OCI-M2 (cell line): ENCODE data around the gene PLAGL2.
A peak's percentile ranks its signal among the peaks of the same experiment; 100 is the strongest.
"Not testable (repeated sequence)": the region's sequence is repeated elsewhere in the genome, so short reads cannot be mapped to it uniquely, and the experiment has no call there.

Experiments used
- DNase-seq: peaks from one replicate; lab custom pipeline; 2025; ENCODE audit not compliant: unreplicated experiment; lab: John Stamatoyannopoulos, UW

The PLAGL2 gene, protein sequence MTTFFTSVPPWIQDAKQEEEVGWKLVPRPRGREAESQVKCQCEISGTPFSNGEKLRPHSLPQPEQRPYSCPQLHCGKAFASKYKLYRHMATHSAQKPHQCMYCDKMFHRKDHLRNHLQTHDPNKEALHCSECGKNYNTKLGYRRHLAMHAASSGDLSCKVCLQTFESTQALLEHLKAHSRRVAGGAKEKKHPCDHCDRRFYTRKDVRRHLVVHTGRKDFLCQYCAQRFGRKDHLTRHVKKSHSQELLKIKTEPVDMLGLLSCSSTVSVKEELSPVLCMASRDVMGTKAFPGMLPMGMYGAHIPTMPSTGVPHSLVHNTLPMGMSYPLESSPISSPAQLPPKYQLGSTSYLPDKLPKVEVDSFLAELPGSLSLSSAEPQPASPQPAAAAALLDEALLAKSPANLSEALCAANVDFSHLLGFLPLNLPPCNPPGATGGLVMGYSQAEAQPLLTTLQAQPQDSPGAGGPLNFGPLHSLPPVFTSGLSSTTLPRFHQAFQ

GRCh38 chr20:32207626-32208498 is at the start of gene PLAGL2, which contains the start of gene POFUT1:
Gene PLAGL2, minus strand, starts transcription at chr20:32207743. Its CDS starts 5,565 bp downstream, at chr20:32202178.
Gene POFUT1, plus strand, starts transcription at chr20:32207880. Its CDS starts 62 bp downstream, at chr20:32207942.
- DNase-seq = peak; percentile 44

DNA sequence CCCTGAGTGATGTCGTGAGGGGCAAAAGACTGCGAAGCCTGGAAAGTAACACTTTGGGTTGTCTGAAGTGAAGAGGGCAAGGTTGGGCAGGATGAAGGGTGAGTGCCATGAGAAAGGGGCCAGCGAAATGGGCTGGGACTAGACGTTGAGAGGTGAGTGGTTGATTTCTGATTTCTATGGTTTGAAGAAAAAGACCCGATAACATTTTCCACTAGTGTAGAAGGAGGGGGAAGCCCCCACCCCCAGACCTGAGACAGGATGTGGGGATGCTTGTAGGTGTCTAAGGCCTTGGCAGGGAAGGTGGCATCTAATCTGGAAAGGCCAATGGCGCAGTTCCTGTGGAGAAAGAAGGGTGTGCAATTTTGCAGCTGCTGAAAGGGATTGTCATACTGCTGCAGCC is 44.6 kb upstream of the PLAGL2 start:
- DNase-seq = no peak

GRCh38 chr20:32251470-32251869 is 43.9 kb upstream of the PLAGL2 start:
- DNase-seq = no peak

DNA sequence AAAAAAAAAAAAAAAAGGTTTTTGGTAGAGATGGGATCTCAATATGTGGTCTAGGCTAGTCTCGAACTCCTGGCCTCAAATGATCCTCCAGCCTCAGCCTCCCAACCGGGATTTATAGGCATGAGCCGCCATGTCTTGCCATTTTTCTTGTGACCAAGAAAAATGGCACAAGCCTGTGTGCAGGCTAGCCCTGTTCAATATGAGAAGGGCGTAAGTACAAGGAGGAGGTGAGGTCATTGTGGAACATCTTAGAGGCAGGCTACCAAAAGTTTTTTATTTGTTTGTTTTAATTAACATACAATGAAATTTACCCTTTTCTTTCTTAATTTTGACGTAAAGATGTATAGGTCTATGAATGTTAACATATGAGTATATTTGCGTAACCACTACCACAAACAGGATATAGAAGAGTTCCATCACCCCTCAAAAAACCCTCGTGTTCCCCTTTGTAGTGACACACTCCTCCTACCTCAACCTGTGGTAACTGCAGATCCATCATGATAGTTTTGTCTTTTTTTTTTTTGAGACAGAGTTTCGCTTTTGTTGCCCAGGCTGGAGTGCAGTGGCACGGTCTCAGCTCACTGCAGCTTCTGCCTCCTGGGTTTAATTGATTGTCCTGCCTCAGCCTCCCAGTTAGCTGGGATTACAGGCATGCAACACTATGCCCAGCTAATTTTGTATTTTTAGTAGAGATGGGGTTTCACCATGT is 41.6 kb upstream of the PLAGL2 start:
- DNase-seq = no peak

- DNase-seq = no peak
Measured at GRCh38 chr20:32248043-32248442, 40.5 kb upstream of the PLAGL2 start.

- DNase-seq = not testable (repeated sequence)
Measured at GRCh38 chr20:32246208-32246607, 38.7 kb upstream of the PLAGL2 start.

DNA sequence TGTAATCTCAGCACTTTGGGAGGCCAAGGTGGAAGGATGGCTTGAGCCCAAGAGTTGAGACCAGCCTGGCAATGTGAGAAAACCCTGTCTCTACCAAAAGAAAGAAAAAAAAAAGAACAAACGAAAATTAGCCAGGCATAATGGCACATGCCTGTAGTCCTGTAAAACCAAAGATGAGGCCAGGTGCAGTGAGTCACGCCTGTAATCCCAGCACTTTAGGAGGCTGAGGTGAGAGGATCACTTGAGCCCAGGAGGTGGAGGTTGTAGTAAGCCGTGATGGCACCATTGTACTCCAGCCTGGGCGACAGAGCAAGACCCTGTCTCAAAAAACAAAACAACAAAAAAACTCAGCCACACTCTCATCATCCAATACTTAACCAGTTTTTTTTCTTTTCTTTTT is 37.4 kb upstream of the PLAGL2 start:
- DNase-seq = no peak

- DNase-seq = no peak
Measured at GRCh38 chr20:32244150-32244823, 36.7 kb upstream of the PLAGL2 start.

- DNase-seq = no peak
Measured at GRCh38 chr20:32241807-32242206, 34.3 kb upstream of the PLAGL2 start.

DNA sequence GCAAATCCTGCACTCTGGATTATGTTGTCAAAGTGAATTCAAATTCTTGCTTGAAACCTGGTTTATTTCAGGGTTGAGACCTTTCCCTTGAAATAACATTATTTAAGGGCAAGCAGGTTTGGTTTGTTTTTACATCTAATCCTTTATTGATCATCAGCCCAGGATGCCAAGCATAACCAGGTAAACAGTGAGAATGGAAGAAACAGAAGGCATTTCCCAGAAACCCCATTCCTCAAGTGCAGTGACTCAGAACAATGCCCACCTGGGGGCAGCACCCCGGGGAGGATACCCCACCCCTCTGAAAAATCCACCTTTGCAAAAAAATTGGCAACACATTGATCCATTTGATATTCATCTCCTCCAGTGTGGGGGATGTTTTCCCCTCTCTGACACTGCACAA is 32.7 kb upstream of the PLAGL2 start:
- DNase-seq = no peak

DNA sequence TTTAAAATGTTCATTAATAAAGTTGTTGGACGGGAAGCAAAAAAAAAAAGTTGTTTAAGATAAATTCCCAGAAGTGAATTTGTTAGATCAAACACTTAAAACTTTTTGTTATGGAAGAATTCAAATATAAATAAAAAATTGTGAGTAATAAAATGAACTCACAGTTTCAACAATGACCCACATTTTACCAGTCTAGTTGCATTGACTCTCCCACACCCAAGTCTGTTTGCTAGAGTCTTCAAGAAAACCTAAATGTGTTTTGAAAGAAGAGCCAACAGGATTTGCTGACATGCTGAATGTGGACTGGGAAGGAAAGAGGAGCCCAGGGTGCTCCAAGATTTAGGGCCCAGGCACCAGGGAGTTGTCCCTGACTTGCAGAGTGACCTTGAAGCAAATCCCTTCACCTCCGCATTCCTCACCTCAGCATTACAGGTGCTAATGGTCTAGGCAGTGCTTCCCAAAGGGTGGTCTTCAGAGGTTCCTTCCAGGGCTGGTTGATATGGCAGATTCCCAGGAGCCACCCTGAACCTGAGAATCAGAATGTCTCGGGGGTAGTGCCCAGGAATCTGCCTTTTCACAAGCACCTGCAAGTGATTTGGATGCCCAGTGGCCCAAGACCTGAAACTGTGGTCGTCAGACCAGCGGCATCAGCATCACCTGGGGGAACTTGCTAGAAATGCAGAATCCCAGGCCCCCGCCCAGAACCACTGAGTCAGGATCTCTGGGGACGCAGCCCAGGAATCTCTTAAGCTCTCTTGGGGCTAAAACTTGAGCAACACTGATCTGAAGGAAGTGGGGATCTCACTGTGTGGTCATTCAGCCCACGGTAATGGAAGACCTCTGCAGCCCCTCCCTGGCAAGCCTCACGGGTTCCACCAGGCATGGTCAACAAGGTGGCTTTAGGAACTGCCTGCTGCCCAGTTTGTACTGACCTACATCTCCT is 31.2 kb upstream of the PLAGL2 start:
- DNase-seq = no peak

DNA sequence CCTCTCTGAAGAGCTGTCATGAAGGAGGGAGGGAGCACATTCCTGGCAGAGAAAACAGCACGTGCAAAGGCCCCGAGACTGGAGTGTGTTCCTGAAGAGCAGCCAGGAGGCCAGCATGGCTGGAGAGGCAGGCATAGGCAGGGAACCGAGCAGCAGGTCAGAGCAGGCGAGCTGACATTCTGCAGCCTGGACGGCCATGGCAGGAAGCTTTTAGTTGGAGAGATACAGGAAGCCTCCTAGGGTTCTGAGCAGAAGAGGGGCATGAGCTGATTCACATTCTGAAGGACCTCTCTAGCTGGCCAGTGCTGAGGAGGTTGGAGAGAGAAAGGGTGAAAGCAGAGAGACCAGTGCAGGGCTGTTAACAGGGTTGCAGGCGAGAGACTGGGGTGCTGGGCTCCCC is 29.9 kb upstream of the PLAGL2 start:
- no peak for DNase-seq

DNA sequence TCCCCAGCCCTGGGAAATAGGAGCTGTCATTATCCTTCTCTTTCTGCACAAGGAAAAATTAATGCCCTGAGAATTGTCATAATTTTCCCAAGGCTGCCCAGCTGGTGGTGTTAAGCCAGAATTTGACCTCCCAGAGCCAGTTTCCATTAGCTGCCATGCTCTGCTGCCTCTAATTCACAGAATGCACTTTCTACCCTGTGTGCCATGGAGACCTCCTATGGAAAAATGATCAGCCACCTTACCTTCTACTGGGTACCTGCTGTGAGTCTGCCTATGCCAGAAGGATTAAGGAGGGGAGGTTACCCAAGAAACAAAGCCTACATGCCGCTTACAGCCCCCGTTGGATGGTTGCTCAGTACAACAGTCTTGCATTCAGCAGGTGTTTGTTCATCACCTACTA is 29.3 kb upstream of the PLAGL2 start:
- DNase-seq = no peak

DNA sequence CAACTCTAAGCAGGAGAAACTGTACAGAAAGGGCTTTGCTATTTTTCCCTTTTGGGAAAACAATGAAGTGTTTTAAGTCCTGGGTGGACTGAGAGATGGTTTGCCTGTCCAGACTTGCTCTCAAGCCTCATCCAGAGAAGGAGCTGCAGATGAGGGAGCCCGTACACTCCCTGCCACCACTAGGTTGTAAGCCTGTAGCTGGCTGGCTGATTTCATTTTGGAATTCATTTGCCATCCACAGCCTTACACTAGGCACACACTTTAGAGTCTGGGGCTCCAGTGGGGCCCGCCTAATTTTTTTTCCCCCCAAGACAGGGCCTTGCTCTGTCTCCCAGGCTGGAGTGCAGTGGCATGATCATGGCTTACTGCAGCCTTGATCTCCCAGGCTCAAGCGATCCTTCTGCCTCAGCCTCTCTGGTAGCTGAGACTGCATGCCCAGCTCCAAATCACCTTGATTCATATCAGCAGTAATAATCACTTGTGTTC is 28.5 kb upstream of the PLAGL2 start:
- no peak for DNase-seq

DNA sequence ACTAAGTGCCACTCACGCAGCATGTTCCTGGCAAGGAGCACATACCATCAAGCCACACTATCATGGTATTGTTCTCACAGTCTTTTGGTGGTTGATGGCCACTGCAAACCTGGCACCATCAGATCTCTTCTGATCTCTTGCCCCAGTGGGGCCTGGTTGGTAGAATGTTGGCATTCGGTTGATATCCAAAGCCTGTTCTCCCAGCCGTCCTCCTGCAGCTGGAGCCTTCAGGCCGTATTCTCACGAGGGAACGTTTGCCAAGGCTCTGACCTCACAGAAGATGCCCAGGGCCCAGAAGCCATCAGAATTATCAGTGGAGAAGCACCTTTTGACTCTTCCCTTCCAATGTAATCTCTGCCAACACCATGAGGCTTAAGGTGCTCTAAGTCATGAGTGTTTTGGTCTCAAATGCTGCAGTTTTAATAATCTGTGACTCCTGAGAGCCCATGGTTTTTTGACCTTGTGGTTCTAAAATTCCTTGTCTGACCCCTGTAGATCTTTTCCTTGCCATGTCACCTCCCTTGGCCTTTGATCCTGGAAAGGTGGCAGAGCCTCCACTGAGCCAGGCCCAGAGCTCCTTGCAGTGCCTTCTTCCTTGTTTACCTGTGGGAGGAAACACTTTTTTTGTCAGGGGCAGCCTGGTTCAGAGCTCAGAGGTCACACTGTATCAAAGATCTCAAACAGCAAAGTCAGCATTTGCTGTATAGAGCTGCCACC is 27.9 kb upstream of the PLAGL2 start:
- DNase-seq = no peak

DNA sequence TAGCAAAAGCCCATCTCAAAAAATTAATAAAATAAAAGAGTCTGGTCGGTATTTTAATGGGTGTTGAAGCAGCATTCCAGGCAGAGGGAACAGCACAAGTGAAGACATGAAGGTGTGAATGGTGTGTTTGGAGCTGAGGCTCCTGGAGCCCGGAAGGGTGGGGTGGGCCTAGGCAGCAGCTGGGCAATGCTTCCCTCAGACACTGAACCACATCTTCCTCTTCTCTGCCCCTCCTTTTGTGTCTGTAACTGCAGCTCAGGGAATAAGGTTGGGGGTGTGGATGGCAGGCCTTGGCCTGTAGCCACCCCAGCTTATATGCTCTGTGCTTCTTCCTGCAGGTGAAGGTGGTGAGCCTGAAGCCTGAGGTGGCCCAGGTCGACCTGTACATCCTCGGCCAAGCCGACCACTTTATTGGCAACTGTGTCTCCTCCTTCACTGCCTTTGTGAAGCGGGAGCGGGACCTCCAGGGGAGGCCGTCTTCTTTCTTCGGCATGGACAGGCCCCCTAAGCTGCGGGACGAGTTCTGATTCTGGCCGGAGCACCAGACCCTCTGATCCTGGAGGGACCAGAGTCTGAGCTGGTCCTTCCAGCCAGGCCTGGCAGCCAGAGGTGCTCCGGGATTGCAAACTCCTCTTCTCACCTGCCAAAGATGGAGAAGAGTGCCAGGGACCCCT is 26.7 kb upstream of the PLAGL2 start:
- DNase-seq = no peak

GRCh38 chr20:32233286-32233685 is 25.7 kb upstream of the PLAGL2 start:
- no peak for DNase-seq

DNA sequence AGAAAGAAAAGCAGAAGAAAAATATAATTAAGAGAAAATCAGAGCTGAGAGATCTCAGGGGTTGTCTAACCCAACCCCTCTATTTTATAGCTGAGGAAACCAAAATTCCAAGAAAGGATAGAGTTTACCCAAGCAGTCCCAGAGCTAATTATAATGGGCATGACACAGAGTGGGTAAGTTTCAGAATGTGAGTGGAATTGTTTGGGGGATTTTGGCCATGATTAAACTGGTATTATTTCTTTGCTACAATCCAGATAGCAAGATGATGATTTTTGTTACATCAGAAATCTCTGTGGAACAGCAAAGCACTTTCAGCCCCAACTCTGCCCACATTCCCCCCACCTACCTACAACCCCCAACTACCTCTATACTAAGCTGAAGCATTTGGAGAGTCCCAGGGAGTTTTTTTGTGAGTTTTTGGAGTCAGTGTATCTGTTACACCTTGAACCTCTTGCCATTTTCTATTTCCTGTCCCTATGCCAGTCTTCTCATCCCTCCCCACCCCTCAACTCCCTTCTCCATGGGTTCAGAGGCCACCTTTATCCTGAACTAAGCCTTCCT is 24.9 kb upstream of the PLAGL2 start:
- DNase-seq = no peak
